ENCODE results near the gene ZNF462.

GRCh38 chr9:106883030-106883429 lies 20.1 kb downstream of the ZNF462 start:
- TF ChIP-seq FOXM1 (IDR thresholded peaks at IDR 0.05; ENCODE audit: borderline replicate concordance) (no peak), FOXA1 (IDR thresholded peaks at IDR 0.05) (no peak), SP1 (IDR thresholded peaks at IDR 0.05) (no peak), NFRKB (IDR thresholded peaks at IDR 0.05) (no peak), ZNF384 (IDR thresholded peaks at IDR 0.05) (no peak), HDGF (IDR thresholded peaks at IDR 0.05; ENCODE audit: borderline replicate concordance) (no peak), ELF4 (IDR thresholded peaks at IDR 0.05) (no peak), SUZ12 (IDR thresholded peaks at IDR 0.05) (no peak), FOXK2 (IDR thresholded peaks at IDR 0.05) (no peak)
